HG03442 (cell line): Measurements from ENCODE around the gene NACC1.
"Not testable (repeated sequence)": the region's sequence is repeated elsewhere in the genome, so short reads cannot be mapped to it uniquely, and the experiment has no call there.

Experiments used
- ATAC-seq: cut with Tn5 transposase; IDR thresholded peaks from one replicate; pipeline ENCODE4 v1.9.1; 2021; ENCODE audit warnings: mild to moderate bottlenecking, moderate library complexity; ENCODE audit not compliant: unreplicated experiment

The NACC1 gene

DNA sequence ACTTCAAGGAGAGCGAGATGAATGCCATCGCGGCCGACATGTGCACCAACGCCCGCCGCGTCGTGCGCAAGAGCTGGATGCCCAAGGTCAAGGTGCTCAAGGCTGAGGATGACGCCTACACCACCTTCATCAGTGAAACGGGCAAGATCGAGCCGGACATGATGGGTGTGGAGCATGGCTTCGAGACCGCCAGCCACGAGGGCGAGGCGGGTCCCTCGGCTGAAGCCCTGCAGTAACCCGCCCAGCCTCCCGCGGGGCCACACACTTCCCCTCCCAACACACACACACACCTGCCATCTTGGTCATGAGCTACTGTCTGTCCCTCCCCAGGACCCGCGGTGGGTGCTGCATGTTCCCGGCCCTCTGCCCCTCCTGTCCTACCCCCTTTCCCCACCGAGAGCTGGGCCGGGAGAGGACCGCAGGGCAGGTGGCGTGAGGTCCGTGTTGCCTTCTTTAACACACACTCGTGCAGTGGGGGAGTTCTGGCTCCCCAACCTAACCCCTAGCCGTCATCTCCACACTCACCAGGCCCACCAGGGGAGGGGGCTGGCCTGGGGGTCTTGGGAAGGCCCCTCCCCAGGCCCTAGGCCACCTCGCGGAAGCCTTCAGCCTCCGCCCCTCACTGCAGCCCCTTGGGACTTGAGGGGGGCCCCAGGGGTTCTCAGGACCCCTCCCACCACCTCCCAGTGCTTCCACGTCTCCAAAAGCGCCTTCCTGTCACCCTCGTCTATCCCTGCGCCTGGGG is 20.3 kb downstream of the NACC1 start:
- ATAC-seq, result no peak

- ATAC-seq, result no peak
Observed at GRCh38 chr19:13138916-13139198, 20.8 kb downstream of the NACC1 start.

DNA sequence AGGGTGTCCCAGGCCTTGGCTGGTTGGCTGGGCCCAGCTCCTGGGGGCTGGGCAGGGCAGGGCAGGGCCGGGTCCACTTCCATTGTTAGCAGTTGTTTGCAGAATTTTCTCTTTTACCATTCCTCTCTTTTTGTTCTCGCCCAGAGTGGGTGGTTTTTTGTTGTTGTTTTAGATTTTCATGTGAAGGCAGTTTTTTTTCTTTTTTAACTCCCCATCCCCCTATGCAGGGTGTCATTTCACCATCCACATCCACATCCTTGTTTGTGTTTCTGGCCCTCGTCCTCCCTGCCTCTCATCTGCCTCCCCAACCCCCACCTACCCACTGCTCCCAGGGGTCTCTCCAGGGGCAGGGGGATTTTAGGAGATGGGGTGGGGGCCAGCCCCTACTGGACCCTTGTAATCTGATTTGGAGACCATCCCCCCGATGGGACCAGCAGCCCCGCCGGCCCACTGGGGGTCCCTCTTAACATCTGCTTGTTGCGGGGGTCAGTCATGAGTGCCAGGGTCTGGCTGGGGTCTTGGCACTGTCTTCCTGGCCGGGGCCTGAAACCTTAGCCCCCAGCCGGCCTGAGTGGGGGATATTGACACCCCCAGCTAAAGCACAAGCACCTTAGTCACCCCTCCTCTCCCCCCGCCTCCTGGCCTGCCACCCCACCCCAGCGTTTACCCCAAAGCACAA is 21.7 kb downstream of the NACC1 start:
- ATAC-seq, result no peak

DNA sequence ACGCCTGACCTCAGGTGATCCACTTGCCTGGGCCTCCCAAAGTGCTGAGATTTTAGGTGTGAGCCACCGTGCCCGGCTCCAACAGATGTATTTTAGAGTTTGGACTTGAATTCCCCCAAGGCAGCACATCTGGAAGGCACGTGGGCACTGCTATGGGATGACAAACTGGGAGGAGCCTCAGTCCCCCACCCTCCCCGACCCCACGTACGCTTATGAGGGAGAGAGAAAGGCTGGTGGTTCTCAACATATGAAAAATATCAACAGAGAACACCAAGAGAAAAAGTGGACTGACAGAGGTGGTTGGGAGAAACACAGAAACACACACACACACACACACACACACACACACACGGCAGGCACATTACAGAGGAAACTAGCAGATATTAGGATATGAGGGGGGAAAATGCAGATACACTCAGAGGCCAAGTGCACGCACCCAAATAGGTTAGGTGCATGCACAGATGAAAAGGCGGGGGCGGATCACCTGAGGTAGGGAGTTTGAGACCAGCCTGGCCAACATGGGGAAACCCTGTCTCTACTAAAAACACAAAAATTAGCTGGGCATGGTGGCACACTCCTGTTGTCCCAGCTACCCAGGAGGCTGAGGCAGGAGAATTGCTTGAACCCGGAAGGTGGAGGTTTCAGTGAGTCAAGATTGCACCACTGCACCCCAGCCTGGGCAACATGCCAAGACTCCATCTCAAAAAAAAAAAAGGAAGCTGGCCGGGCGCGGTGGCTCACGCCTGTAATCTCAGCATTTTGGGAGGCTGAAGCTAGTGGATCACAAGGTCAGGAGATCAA is 28.9 kb downstream of the NACC1 start:
- no peak for ATAC-seq

GRCh38 chr19:13149173-13149627 is 31.1 kb downstream of the NACC1 start:
- not testable (repeated sequence) for ATAC-seq

DNA sequence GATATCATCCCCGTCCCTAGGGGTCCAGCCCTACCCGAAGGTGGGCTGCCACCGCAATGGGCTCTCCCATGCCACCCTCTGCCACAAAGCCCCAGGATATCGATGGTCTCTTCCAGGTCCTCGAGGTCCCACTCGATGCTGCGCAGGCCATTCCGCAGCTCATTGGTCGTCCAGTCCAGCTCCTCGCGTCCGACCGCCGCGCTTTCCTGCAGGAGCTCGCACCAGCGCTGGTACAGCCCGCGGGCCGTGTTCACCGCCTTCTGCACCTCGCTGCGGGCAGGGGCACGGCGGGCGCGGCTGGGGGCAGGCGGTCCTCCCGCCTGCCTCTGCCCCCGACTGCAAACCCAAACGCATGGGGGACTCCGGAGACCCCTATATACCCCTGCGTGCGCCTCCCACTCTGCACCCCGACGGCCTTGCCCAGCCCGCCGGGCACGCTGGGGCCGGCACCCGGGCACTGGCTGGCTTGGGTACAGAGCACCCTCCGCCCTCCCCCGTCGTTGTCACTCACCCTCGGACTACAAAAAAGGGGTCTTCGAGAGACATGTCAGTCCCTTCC is 31.6 kb downstream of the NACC1 start:
- no peak for ATAC-seq

DNA sequence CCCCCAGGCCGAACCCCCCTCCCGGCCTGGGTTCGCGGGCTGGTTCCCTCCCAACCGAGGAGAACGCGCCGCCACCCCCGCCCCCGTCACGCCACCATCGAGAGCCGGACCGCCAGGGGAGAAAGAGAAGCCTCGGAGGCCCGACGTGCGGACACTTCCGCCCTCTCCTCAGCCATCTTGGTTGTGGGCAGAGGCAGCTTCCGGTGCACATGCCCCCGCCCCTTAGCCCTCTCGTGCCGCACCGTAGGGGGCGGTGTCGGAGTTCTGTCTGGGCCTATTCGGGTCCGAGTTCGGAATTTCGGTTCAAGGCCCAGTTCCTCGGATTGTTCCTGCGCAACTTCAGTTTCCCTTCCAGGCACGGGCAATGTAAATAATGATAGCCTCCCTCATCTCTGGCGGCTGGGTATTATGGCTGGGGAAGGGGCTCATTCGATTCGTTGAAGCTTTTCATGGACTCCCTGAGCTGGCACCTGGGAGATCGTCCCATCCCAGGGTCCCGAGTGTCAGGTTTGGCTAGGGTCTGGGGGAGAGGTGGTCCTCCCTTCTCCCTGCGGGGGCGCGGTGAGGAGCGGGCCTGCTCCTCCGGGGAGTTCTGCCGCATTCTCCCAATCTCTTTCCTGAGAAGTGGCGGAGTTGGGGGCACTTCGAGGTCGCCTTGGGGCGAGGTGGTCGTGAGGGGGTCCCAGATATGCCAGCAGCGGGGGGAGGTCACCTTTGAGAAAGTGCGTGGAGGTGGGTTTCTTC is 32.3 kb downstream of the NACC1 start, which contains the start of the genes IER2 and STX10:
TSS of gene IER2 (plus strand) at position 225 of the 744 bp plus-strand sequence. CDS start 2,776 bp downstream, outside the sequence.
TSS of gene STX10 (minus strand) at position 189 of the 744 bp plus-strand sequence. CDS start 202 bp downstream, outside the sequence.
- peak; percentile 33 for ATAC-seq

GRCh38 chr19:13150931-13151604 is 33.0 kb downstream of the NACC1 start:
- ATAC-seq, result no peak

DNA sequence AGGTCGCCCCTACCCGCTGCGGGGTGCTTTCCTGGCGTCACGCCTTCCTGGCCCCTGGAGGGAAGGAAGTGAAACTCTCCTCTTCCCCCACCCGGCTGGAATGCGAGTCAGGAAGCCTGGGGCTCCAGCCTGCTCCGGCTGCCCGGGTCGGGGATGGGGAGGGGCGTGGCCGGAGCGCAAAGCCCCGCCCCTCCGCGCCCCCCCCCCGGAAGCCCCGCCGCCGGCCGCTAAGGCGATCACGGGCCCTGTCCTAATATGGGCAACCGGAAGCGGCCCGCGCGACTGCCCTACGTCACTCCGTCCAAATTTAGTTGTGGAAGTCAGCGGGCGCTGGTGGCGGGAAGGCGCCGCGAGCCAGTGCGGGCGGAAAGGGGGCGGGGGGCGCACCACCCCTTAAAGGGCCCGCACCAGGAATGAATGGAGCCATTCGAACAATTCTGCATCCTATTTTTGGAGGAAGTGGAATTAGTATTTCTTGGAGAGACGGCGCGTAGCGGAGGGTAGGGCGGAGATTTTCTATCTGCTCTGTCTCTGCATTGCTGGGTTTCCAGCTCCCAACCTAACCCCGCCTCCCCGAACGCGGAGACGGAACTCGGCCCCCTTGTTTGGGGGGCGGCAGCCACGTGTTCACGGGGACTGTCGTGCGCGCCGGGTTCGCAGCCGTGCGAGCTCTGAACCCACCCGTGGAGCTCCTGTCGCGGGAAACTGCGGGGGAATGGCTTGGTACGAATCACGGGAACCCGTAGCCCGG is 33.7 kb downstream of the NACC1 start:
- ATAC-seq, result peak; percentile 38

DNA sequence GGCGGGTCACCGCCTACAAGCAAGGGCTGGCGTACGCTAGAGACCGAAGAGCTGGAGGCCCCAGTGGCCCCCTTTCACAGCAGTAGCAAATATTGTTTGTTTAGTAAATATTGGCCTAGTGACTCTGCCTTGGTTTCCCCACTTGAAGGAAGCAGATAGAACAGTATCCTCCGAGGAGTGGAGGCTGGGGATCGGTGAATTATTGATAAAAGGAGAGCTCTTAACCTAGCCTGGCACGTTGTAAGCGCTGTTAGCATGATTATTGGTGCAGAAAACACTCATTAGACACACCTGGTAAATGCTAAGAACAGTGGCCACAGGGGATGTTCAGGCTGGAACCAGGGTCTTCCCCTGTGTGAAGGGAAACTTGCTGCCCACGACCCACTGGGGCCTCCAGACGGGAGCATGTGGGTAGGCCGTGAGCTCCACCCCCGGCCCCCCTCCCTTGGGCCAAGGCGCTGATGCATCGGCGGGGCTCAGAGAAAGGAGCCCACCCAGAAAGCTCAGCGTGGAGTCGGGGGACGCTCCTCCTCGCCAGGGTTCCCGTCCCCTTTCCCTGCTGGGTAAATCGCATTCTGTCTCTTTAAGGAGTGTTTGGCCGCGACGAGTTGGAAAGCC is 34.4 kb downstream of the NACC1 start:
- ATAC-seq, result peak; percentile 4

DNA sequence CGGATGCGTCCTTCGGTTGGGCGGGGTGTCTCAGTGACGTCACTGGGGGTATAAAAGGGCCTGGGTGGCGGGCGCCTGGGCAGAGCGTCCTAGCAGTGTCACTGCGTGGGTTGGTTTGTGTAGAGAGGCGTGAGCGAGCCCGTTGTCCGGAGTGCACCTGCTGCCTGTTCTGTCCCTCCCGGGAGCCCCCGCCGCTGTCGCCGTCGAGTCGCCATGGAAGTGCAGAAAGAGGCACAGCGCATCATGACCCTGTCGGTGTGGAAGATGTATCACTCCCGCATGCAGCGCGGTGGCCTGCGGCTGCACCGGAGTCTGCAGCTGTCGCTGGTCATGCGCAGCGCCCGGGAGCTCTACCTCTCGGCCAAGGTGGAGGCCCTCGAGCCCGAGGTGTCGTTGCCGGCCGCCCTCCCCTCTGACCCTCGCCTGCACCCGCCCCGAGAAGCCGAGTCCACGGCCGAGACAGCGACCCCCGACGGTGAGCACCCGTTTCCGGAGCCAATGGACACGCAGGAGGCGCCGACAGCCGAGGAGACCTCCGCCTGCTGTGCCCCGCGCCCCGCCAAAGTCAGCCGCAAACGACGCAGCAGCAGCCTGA is 35.0 kb downstream of the NACC1 start:
- peak; percentile 24 for ATAC-seq

DNA sequence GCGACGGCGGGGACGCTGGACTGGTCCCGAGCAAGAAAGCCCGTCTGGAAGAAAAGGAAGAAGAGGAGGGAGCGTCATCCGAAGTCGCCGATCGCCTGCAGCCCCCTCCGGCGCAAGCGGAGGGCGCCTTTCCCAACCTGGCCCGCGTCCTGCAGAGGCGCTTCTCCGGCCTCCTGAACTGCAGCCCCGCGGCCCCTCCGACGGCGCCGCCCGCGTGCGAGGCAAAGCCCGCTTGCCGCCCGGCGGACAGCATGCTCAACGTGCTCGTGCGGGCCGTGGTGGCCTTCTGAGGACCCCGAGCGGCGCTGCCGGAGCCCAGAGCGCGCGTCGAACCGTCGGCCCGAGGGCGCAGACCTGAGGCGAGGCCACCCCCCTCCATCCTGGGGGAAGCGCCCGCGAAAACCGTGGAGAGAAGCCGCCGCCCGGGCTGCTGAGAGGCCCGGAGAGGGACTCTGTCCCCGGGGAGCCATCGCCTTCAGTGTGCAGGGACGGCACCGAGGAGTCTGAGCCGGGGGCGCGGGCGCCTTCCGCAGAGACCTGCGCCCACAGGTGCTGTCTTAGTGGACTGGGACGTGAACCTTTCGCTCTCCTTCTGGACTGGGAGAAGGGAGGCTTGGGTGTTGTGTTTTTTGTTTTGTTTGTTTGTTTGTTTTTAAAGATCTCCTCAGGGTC is 35.6 kb downstream of the NACC1 start:
- ATAC-seq, result no peak

- ATAC-seq, result no peak
Observed at GRCh38 chr19:13154241-13154778, 36.2 kb downstream of the NACC1 start.

GRCh38 chr19:13154911-13155471 is 36.9 kb downstream of the NACC1 start:
- no peak for ATAC-seq

DNA sequence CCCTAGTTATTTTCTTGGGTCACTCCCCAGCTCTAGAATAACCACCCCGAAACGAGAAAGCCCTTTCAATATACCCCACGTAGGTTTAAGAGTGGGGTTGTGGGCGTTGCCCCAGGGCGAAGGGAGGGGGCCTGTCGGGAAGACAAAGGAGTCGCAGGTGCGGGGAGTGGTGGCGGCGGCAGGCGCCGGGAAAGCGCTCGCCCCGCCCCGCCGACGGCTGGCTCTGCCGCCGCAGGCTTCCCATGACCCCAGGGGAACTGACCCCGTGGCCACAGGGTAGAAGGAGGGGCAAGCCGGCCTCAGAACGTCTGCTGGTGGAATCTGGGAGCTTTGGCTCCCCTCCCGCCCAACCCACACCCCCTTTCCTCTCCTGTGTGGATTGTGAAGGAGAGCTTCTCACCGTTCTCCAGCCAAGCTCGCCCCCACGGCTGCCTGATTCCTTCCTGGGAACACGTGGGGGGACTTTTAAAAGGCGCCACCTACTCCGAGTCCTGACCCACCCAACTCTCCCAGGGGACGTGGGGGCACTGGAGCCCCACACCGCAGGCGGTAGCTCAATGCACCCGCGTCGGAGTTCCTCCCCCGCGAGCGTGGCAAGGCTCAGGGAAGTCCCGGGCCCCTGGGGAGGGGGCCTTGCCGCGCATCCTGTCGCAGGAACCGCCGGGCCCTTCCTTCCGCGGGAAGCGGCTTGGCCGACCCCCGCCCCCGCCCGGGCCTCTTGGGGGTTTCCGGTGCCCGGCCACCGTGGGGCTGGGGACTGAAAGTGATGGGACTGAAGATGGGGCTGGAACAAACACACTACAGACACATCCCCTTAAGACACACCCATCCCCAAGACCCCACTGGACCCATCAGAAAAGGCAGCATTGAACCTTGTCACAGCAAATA is 37.7 kb downstream of the NACC1 start:
- ATAC-seq, result no peak

DNA sequence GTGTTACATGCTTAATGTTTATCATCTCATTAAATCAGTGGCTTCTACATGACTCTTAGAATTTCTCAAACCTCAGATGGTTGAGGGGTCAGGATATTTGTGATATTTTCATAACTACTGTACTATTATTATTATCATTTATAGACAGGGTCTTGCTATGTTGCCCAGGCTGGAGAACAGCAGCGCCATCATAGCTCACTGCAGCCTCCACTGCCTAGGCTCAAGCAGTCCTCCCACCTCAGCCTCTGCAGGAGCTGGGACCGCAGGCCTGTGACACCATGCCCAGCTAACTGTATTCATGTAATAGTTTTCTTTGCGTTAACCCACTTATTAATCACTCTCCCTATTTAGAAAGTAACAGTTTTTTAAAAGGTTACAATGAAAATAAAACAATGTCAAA is 41.6 kb downstream of the NACC1 start:
- ATAC-seq, result no peak
